Keratinocyte (primary cell): ENCODE results near the gene GAMT. TPM values are rescaled to one million over a fixed set of nuclear protein-coding genes. Genes with fewer than 3 reads are reported as not detected.

Source experiments
- DNase-seq: peaks from one replicate; pipeline ENCODE4 v3.0.0-alpha.2; 2011; ENCODE audit warnings: low read depth, missing footprints, low spot score
- FAIRE-seq: peaks from 2 replicates; lab custom pipeline; 2011; peaks lifted over from hg19 to GRCh38; lab: Jason Lieb, UNC
- H2AFZ ChIP-seq: 2 replicates; pipeline ENCODE4 v1.6.0; 2012; ENCODE audit warnings: low read length, control low read depth, inconsistent platforms; ENCODE audit not compliant: control insufficient read depth
- H3K27ac ChIP-seq: 2 replicates; pipeline ENCODE4 v1.5.1; 2011; ENCODE audit warnings: low read length; ENCODE audit not compliant: control insufficient read depth, insufficient read depth
- H3K27me3 ChIP-seq: 3 replicates; pipeline ENCODE4 v1.6.0; 2011; ENCODE audit warnings: low read length; ENCODE audit not compliant: control insufficient read depth, insufficient read depth; ENCODE audit errors: extremely low read depth
- H3K36me3 ChIP-seq, 2 experiments: 2 replicates in 1 of 2; 3 replicates in 1 of 2; pipeline ENCODE4 v1.5.1; 2011; ENCODE audit warnings: low read length in 2 of 2, mild to moderate bottlenecking in 1 of 2; ENCODE audit not compliant: control insufficient read depth in 2 of 2, insufficient read depth in 2 of 2; ENCODE audit errors: extremely low read depth in 1 of 2
- H3K4me1 ChIP-seq: 3 replicates; pipeline ENCODE4 v1.5.1; 2011; ENCODE audit warnings: low read length; ENCODE audit not compliant: control insufficient read depth, insufficient read depth; ENCODE audit errors: extremely low read depth
- H3K4me2 ChIP-seq: 3 replicates; pipeline ENCODE4 v1.6.0; 2011; ENCODE audit warnings: low read depth, low read length; ENCODE audit not compliant: control insufficient read depth, insufficient read depth; ENCODE audit errors: extremely low read depth
- H3K4me3 ChIP-seq, 3 experiments: fragments of 200-600 bp in 1 of 3; sonication (generic) in 1 of 3; 2 replicates in 2 of 3; 3 replicates in 1 of 3; pipeline ENCODE4 v1.5.1; 2011 to 2016; ENCODE audit warnings: low read length in 3 of 3, mild to moderate bottlenecking in 3 of 3, control low read depth in 2 of 3, inconsistent platforms in 1 of 3, low read depth in 1 of 3, mixed read lengths in 1 of 3, mixed run types in 1 of 3, moderate library complexity in 1 of 3; ENCODE audit not compliant: control insufficient read depth in 2 of 3, insufficient read depth in 2 of 3; ENCODE audit errors: extremely low read depth in 1 of 3
- H3K79me2 ChIP-seq: 2 replicates; pipeline ENCODE4 v1.6.0; 2012; ENCODE audit warnings: low read length; ENCODE audit not compliant: control insufficient read depth, insufficient read depth
- H3K9ac ChIP-seq: 3 replicates; pipeline ENCODE4 v1.6.0; 2011; ENCODE audit warnings: low read length; ENCODE audit not compliant: control insufficient read depth, insufficient read depth; ENCODE audit errors: extremely low read depth
- H3K9me1 ChIP-seq: 3 replicates; pipeline ENCODE4 v1.6.0; 2011; ENCODE audit warnings: low read length; ENCODE audit not compliant: control insufficient read depth, insufficient read depth; ENCODE audit errors: extremely low read depth
- H3K9me3 ChIP-seq: 2 replicates; pipeline ENCODE4 v1.5.1; 2012; ENCODE audit warnings: low read depth, low read length; ENCODE audit not compliant: control insufficient read depth
- H4K20me1 ChIP-seq: 3 replicates; pipeline ENCODE4 v1.6.0; 2011; ENCODE audit warnings: low read length; ENCODE audit not compliant: control insufficient read depth, insufficient read depth; ENCODE audit errors: extremely low read depth
- EZH2 ChIP-seq: IDR thresholded peaks from one replicate; pipeline ENCODE4 v1.6.1; 2012; ENCODE audit warnings: inconsistent platforms, mild to moderate bottlenecking, low read length, moderate library complexity
- dilution Hi-C: fragments of 300-500 bp; cut with MboI; formaldehyde crosslinking; loops from one replicate; pipeline ENCODE4 v1.7.0; 2020; ENCODE audit warnings: low sequenced_read_pairs; ENCODE audit not compliant: extremely low pct_ligation_motif_present
- polyA plus RNA-seq, 5 experiments: library from polyadenylated mRNA; depleted of rRNA in 3 of 5; stranded (reverse) in 3 of 5; stranded (forward) in 1 of 5; unstranded in 1 of 5; fragments of >200 nt; gene quantifications; 1 replicate in 1 of 5; 2 replicates in 3 of 5; 3 replicates in 1 of 5; pipeline versions ENCODE4 v1.2.1 to v1.2.3, GENCODE V29; 2011 to 2012; ENCODE audit warnings: missing spikeins in 2 of 5, low read depth in 1 of 5, low replicate concordance in 1 of 5
- TF ChIP-seq, protein P1 (sequence below), 3 experiments: IDR thresholded peaks in 1 of 3; conservative IDR thresholded peaks in 1 of 3; optimal IDR thresholded peaks in 1 of 3; 2 replicates in 2 of 3; 3 replicates in 1 of 3; pipeline versions ENCODE3 to v1.5.1; 2011; ENCODE audit warnings: low read length in 3 of 3, mild to moderate bottlenecking in 3 of 3, moderate library complexity in 2 of 3, control low read depth in 1 of 3, inconsistent platforms in 1 of 3; ENCODE audit not compliant: insufficient read depth in 2 of 3; ENCODE audit errors: extremely low read depth in 1 of 3

The GAMT gene
- polyA plus RNA-seq, 1 donor (not counting 4 experiments of a cell fraction or from before 2014, with no cell fraction given): 5.7 TPM

DNA sequence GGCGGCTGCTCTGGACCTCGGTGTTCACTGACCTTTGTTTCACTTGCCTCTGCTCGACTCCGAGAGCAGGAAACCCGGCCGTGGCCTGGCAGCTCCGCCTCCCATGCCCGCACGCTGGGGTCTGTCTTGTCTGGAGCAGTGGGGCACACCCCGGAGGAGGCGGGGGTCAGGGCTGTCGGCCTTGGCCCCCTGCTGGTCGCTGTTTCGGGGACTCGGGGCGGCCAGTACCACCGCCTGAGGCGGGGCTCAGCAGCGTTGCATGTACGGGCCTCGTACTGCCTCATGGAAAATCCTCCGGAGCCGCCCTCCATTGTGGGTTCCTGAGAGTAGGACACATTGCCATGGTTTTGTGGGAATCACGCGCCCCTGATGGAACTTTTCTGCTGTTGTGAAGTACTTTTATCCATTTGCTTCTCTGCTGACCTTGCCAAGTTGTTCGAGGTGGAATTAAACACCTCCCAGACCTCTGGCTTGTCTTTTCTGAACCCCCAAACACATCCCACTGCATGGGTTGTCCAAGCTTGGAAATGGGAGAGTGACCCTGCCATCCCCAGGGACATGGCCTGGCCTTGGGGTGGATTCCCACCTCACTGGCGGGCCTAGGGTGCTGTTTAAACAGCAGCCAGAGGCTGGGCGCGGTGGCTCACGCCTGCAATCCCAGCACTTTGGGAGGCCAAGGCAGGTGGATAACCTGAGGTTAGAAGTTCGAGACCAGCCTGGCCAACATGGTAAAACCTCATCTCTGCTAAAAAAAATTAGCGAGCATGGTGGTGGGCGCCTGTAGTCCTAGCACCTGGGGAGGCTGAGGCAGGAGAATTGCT lies 23.2 kb downstream of the GAMT start:
- Histone ChIP-seq H3K9me3 (no peaks in the 10 kb centered on the region), H3K27ac (no peak overlapping the region), H3K4me3 (no peak overlapping the region), H3K79me2 (no peaks in the 10 kb centered on the region), H3K9me1 (no peaks in the 10 kb centered on the region), H4K20me1 (no peaks in the 10 kb centered on the region), H3K36me3 (peaks cover 5 to 6% of the 10 kb centered on the region in 2 experiments), H2AFZ (no peak overlapping the region), H3K4me2 (no peak overlapping the region), H3K27me3 (no peaks in the 10 kb centered on the region), H3K4me1 (no peaks in the 10 kb centered on the region), H3K9ac (no peak overlapping the region)
- no peak for DNase-seq
- FAIRE-seq: no peak
- TF ChIP-seq, protein P1, sequence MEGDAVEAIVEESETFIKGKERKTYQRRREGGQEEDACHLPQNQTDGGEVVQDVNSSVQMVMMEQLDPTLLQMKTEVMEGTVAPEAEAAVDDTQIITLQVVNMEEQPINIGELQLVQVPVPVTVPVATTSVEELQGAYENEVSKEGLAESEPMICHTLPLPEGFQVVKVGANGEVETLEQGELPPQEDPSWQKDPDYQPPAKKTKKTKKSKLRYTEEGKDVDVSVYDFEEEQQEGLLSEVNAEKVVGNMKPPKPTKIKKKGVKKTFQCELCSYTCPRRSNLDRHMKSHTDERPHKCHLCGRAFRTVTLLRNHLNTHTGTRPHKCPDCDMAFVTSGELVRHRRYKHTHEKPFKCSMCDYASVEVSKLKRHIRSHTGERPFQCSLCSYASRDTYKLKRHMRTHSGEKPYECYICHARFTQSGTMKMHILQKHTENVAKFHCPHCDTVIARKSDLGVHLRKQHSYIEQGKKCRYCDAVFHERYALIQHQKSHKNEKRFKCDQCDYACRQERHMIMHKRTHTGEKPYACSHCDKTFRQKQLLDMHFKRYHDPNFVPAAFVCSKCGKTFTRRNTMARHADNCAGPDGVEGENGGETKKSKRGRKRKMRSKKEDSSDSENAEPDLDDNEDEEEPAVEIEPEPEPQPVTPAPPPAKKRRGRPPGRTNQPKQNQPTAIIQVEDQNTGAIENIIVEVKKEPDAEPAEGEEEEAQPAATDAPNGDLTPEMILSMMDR (optimal IDR thresholded peaks at IDR 0.05 in 1 of 3, IDR thresholded peaks at IDR 0.05 in 1 of 3, conservative IDR thresholded peaks at IDR 0.05 in 1 of 3; ENCODE audit: extremely low read depth in 1 of 3, insufficient read depth in 2 of 3, low read length in 3 of 3): no peak
- dilution Hi-C loops: no loop called here

DNA sequence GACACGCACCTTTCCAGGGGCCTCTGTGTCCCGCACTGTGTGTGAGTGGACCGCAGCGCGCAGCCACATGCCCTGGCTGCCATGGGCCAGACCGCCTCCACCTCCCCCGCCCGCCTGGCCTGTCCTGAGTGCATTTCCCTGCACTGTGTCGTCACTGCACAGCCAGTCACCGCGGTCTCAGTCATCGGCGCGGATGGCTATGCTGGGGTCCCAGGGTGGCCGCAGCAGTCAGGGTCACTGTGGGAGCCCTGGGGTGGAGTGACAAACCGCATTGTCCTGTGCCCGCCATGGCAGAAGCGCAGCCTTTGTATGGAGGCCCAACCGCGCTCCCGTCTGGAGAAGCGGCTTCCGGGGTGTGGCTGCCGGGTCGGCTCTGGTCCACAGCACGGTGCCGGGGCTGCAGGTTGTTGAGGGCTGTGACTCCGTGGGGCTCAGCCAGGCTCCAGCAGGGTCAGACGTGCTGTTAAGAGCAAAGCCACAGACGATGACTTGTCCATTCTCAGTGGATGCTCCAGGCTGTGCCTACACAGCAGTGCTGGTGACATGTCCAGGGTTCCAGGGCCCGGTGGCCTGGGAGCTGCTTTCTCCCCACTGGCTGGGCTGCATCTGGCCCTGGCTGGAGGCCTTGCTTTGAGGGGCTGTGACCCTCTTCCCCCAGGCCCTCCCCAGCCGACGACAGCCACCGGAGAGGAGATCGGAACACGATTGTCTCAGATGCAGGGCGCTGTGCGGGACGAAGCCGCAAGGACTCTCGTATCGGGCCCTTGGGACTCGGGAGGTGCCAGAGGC lies 24.0 kb downstream of the GAMT start:
- no peak for DNase-seq
- H4K20me1 ChIP-seq: no peaks in the 10 kb centered on the region
- H3K9me3 ChIP-seq: no peaks in the 10 kb centered on the region
- FAIRE-seq: no peak
- H3K36me3 ChIP-seq: peaks cover 5 to 6% of the 10 kb centered on the region in 2 experiments
- H3K4me3 ChIP-seq: no peak overlapping the region
- TF ChIP-seq, protein P1 (optimal IDR thresholded peaks at IDR 0.05 in 1 of 3, IDR thresholded peaks at IDR 0.05 in 1 of 3, conservative IDR thresholded peaks at IDR 0.05 in 1 of 3; ENCODE audit: extremely low read depth in 1 of 3, insufficient read depth in 2 of 3, low read length in 3 of 3): no peak
- TF ChIP-seq EZH2: no peak
- H3K79me2 ChIP-seq: no peaks in the 10 kb centered on the region
- dilution Hi-C loops: no loop called here
- no peak overlapping the region for H3K27ac ChIP-seq
- H3K9me1 ChIP-seq: no peaks in the 10 kb centered on the region
- no peak overlapping the region for H3K9ac ChIP-seq
- no peaks in the 10 kb centered on the region for H3K27me3 ChIP-seq
- H2AFZ ChIP-seq: no peak overlapping the region
- no peaks in the 10 kb centered on the region for H3K4me1 ChIP-seq
- H3K4me2 ChIP-seq: no peak overlapping the region
